ENCODE results near the gene ZSWIM6. TPM values are rescaled to one million over a fixed set of nuclear protein-coding genes. Genes with fewer than 3 reads are reported as not detected.

The ZSWIM6 gene
- total and polyA plus RNA-seq, 2 of the 4 experiments (the other 2 are of a cell fraction), result 10.8 to 14.1 TPM

GRCh38 chr5:61306531-61307131, 25.4 kb upstream of the ZSWIM6 start (continued):
- TF ChIP-seq CHD1 (IDR thresholded peaks at IDR 0.05; ENCODE audit: low read depth, low read length) (no peak), BHLHE40 (IDR thresholded peaks at IDR 0.05; ENCODE audit: low read depth, low read length) (no peak), ELK1 (IDR thresholded peaks at IDR 0.05; ENCODE audit: borderline replicate concordance, low read depth, low read length) (no peak), NFE2L2 (IDR thresholded peaks at IDR 0.05; ENCODE audit: low read depth, low read length) (no peak), FOS (IDR thresholded peaks at IDR 0.05; ENCODE audit: low read depth, low read length) (peak; percentile 71; the same call in 1 of the 2 replicates), CEBPB (IDR thresholded peaks at IDR 0.05; ENCODE audit: low read depth, low read length) (peak; percentile 45)
